ENCODE results near the gene TMEM178A.
"Not testable (repeated sequence)": the region's sequence is repeated elsewhere in the genome, so short reads cannot be mapped to it uniquely, and the experiment has no call there.

Gene TMEM178A

GRCh38 chr2:39649511-39649910, 16.2 kb upstream of the TMEM178A start:
- no peak for DNase-seq

- DNase-seq = no peak
Observed at GRCh38 chr2:39650468-39650867, 15.2 kb upstream of the TMEM178A start.

DNA sequence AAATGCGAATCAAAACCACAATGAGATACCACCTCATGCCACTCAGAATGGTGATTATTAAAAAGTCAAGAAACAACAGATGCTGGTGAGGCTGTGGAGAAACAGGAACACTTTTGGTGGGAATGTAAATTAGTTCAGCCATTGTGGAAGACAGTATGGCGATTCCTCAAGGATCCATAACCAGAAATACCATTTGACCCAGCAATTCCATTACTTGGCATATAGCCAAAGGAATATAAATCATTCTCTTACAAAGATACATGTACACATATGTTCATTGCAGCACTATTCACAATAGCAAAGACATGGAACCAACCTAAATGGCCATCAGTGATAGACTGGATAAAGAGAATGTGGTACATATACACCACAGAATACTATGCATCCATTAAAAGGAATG, 9.5 kb upstream of the TMEM178A start:
- DNase-seq = not testable (repeated sequence)

DNA sequence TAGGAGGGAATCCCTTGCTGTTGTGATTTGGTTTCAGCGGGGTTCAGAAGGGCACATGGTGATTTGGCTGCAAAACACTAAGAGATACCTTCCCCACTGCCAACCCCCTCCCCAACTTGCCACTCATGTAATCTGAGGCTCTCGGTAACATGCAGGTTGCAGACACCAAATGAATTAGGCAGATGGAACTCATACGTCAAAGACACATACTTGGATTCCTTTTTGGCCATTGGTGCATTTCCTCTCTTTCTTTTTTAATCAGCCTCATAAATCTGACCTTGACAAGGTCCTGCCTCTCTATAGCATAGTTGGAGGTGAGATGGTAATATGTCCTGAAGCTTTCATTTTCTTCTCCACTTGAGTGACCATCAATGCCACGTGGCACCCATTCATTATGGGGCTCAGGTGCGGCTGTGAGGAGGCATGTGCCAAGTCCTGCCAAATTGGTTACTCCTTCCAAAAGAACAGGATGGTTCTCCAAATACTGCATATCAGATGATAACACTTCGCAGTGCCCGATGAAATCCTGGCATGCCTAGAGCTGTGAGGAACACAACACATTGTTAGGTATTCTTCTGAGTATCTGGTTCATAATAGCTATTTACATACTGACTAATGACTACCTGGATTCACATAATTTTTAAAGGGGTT, 8.3 kb upstream of the TMEM178A start:
- no peak for DNase-seq

GRCh38 chr2:39658371-39658770, 7.3 kb upstream of the TMEM178A start:
- no peak for DNase-seq

GRCh38 chr2:39659765-39660611, 5.7 kb upstream of the TMEM178A start:
- DNase-seq = no peak

DNA sequence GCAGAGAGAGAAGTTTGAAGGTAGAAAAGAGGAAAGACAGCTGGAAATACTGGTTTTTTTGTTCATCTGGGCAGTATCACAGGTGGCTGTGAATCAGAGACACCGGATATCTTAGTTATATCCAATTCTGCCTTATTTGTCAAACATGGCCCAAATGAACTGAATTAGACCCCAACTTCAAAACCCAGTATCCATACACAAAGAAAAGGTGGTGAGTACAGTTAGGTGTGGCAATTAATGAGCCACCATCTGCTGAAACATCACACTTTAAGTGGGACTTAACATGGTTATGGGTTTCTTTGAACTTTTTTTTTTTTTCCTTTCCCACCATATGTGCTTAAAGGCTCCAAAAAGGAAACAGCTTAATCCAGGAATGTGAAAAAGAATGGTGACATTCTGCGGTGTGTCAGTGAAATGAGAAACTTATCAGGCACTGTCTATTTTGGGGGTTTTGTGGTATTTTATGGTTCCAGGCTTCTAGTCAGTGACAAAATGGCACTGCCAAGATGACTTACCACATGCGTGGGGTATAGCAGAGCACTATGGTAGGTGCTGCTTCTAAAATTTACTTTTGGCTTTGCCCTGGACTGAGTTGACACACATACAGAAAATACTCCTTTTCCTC, 5.0 kb upstream of the TMEM178A start:
- DNase-seq = no peak

- no peak for DNase-seq
Observed at GRCh38 chr2:39661826-39662225, 3.9 kb upstream of the TMEM178A start.

DNA sequence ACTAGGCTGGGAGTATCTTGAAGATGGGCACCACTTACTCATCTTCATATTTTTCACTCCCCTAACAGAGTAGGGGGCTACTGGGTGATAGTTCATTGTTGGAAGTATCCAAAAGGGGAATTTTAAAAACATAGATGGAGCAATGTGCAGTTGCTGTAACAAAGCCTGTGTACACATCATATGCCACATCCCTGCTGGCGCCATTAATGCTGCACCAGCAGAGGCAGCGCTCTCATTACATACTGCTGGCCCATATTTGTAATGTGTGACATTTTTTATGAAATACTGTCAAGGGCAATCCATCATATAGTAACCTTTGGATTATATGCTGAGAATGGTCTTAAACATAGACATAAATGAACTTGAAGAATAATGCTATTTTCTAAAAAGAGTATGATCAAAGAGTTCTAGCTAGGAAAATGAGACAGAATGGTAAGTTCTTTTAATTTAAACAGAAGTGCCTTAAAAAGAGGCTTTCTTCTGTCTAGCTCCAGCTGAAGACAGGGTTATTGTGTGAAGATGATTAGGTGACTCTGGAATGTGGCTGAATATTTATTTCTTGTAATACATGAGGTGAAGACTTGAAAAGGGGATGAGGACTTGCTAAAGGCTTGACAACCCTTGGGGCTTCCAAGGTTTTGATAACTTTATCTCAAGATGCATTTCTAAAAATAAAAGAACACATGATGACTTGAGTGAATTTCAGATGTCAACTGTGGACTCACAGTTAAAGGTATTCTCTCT, 2.4 kb upstream of the TMEM178A start:
- peak; percentile 18 for DNase-seq

DNA sequence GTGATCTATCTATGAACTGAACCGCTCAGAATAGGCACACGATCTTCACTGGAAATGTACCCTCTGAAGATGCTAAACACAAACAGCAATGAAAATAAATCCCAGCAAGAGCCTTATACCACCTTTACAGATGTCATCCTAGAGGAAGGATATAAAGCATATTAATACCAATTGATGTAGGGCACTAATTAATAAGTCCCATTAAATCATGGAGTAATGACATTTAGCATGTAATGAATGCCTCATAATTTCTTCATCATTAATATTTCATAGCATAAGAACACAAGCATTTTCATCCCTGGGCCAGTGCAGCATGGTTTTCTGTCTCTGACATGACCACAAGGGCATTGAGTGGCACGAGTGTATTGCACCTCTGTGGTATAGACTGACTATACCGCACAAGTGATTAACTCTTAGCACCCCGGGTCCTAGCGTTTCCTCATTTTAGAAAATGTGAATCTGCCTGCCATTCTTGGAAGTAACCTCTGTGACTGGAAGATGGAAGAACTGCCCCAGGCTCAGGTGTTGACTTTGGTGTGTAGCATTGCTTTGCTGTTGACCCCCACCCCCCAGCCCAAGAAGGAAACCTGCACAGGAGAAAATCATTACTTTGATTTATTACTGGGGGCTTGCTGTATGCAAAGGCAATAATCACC, 1.4 kb upstream of the TMEM178A start:
- DNase-seq = peak; percentile 48

DNA sequence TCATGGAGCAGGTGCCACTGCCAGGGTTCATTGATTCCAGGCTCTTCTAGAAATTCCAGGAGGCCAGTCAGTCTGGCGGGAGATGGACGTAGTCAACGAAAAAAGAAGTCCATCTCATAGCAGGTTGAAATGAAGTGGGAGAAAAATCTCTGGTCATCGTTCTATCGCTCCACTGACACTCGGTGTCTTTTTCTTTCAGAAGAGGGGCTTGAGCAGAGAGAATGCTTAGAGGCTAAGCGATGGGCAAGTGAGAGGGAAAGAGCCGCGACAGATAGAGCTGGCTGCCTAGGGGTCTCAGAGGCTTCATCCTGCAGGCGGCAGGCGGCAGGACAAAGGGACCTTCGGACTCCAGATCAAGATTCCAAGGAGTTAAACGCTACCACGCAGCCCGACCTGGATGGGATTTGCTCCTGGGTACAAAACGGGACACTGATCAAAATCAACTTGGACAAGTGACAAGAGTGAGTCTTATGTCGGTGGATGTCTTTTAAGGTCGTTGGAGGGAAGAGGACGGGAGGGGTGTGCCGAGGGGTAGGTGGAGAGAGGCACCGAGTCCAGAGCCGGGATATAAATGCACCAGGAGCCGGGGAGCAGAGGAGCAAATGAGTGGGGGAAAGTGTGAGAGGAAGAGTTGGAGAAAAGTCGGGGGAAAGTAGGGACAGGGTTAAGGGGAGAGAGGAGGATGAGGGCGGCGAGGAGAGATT, 677 bp upstream of the TMEM178A start:
- no peak for DNase-seq

DNA sequence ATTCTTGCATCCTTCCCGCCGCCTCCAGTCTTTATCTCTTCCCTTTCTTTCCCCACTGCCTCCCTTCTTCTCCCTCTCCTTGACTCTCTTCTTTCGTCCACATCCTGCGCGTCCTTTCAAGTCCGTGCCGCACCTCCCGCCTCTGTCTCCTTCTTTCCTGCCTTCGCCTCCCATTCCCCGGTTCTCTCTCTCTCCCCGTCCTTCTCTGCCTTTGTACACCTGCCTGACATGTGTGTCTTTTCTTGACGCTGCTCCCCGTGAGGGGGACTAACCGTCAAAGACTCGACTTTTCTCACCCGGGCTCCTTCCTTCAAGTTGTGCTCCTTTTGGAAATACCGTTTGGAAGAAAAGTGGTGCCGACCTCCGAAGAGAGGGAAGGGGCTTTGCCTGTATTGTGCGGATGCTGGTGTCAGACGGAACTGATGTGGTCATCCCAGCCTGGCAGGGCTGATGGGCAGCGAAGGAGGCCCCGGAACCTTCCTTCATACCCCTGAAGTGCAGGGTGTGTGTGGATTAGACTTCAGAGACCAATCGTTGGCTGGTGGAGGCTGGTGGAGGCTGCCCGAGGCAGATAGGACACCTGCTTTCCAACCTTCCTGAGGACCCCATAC, 879 bp downstream of the TMEM178A start:
- DNase-seq = no peak

DNA sequence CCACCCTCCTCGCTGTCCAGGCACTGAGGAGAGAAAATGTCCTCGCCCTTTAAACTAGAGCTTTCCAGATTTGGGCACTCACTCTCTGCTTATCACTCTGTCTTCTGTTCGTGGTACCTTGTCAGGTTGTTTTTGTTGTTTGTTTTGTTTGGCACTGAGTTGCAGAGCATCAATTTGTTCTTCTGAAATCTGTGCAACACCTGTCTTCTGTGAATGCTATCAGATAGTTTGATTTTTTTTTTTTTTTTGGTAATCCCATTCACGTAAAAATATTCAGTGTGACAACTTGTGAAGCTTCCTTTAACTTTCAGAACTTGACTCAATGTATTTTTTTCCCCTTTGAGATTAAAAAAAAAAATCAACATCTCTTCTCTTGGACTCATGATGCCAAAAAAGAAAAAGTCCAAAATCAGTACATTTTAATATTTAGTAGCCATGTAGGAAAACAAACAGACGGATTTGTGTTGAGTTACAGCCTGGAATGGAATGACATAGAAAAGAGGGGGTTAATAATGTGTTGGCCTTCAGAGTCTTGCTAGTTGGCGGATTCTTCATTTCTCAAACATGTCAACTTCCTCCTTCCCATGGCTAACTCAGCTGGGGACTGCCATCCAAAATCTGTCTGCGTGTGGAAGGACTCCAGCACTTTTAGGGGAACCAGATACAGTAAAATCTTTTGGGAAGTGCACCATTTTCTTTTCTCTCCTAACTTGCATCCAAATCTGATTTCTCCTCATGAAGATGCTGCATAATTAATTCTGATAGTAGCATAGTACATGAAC, 1.6 kb downstream of the TMEM178A start:
- DNase-seq = no peak

GRCh38 chr2:39667886-39668276, 2.2 kb downstream of the TMEM178A start:
- no peak for DNase-seq

- DNase-seq = no peak
Observed at GRCh38 chr2:39668576-39669080, 2.9 kb downstream of the TMEM178A start.

DNA sequence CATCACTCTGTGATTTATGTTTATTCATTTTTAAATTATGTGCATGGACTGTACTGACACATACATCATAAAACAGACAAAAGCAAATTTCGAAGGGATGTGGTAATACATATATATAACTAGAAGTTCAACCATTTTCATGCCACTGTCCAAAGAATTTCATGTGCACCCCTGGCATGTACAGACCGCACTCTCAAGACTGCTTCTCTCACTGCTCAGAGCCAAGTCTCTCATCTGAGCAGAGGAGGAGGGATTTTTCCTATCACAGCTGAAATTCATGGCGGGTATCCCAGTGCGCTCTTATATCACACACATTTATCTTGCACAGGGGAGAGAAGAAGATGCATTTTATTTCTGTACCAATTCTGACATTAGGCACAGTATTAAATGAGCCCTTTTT, 5.9 kb downstream of the TMEM178A start:
- no peak for DNase-seq

DNA sequence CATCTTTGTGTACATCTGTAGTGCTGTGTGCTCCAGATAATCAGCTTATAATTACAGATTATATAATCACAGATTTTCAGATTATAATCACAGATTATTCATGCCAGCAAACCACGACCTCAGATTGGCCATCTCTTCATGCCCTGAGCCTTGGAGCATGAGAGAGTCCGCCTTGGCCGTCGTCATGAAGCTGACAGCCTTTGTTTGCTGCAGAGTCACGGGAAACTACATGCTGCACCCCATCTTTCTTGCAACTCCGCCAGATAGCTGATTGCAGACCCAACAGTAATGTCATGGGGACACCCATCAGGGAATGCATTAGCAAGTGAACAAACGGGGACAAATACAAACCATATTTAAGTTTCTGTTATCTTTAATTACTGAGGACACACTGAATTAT, 7.3 kb downstream of the TMEM178A start:
- DNase-seq = no peak

DNA sequence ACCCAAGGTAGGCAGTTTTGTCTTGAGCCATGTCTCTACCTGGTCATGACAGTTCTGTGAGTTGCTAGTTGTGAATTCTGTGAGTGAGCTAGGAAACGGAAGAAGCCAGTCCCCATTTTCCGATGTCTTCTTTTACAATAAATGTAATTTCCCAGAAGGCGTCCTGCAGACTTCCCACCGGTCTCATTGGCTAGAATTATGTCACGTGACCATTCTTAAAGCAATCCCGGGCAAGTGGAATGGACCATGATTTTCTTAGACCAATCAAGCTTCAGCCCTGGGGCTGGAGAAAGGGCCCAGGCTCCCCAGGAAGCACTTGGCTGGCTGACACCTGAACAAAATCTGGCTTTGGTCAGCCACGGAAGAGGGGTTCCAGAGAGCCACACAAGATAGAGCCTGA, 10.6 kb downstream of the TMEM178A start:
- DNase-seq = no peak

DNA sequence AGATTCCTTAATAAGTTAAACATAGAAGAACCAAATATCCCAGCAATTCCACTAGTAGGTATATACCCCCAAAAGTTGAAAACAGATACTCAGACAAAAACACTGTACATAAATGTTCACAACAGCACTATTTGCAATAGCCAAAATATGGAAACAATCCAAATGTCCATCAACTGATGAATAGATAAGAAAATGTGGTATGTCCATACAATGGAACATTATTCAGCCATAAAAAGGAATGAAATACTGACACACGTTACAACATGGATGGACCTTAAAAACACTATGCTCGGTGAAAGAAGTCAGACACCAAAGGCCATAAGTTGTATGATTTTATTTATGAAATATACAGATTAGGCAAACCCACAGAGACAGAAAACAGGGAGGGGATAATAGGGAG, 12.5 kb downstream of the TMEM178A start:
- DNase-seq = no peak

DNA sequence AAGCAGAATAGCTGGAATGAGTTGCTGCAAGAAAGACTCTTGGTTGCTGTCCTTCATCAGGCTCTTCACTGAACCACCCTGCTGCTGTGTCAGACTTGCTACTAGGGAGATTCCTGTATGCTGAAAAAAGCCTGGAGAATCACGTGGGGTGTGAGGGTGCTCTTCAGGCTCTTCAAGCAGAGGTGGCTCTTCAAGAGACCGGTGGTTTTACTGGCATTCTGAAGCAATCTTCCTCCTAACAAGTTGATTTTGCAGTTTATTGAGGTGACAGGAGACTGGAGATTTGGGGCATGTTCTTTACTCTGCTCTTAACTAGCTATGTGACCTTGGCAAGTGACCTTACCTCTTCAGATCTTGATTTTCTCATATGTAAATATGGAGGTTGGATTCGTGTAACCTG, 14.1 kb downstream of the TMEM178A start:
- no peak for DNase-seq
